Panc1 (cell line): ENCODE results near the gene RBBP5. TPM values are rescaled to one million over a fixed set of nuclear protein-coding genes. Genes with fewer than 3 reads are reported as not detected.

Experiments
- ATAC-seq: fragments of 200-7000 bp; cut with Tn5 transposase; 2 replicates; pipeline ENCODE4 v1.9.1; 2020; ENCODE audit warnings: mild to moderate bottlenecking, moderate library complexity
- BruUV-seq: library from RNA; stranded (reverse); fragments of 400-500 nt; replicated peaks from 2 replicates; lab custom pipeline; 2021; lab: Mats Ljungman, UMichigan
- CTCF ChIA-PET: fragments of 300-600 bp; sonication (Branson Sonifier 250); formaldehyde crosslinking; loops from one replicate; lab custom pipeline; 2022; ENCODE audit warnings: antibody characterized with exemption; lab: Charles Lee
- POLR2A ChIA-PET: fragments of 300-600 bp; sonication (Branson Sonifier 250); formaldehyde crosslinking; loops from one replicate; lab custom pipeline; 2022; ENCODE audit warnings: antibody characterized with exemption; lab: Charles Lee
- DNase-seq: peaks from one replicate; pipeline ENCODE4 v3.0.0-alpha.2; 2010; ENCODE audit warnings: low read depth, low spot score
- H3K27ac ChIP-seq: 2 replicates; pipeline ENCODE4 v1.5.1; 2011; ENCODE audit warnings: mild to moderate bottlenecking, low read length, inconsistent platforms
- H3K27me3 ChIP-seq: fragments of 200-500 bp; sonication (Bioruptor generic); 2 replicates; pipeline ENCODE4 v1.6.0; 2014; ENCODE audit warnings: low read length, inconsistent platforms; ENCODE audit not compliant: control insufficient read depth, insufficient read depth
- H3K36me3 ChIP-seq: fragments of 200-500 bp; sonication (Bioruptor generic); 2 replicates; pipeline ENCODE4 v1.5.1; 2014; ENCODE audit warnings: inconsistent platforms, mild to moderate bottlenecking, low read length, moderate library complexity; ENCODE audit not compliant: control insufficient read depth, insufficient read depth
- H3K4me1 ChIP-seq: 2 replicates; pipeline ENCODE4 v1.5.1; 2011; ENCODE audit warnings: inconsistent platforms, mild to moderate bottlenecking, low read length, moderate library complexity; ENCODE audit not compliant: control insufficient read depth, insufficient read depth
- H3K4me3 ChIP-seq, 2 experiments: 2 replicates each; pipeline ENCODE4 v1.5.1; 2011 to 2012; ENCODE audit warnings: low read depth in 2 of 2, low read length in 2 of 2, mild to moderate bottlenecking in 2 of 2, inconsistent platforms in 1 of 2, moderate library complexity in 1 of 2
- H3K9me3 ChIP-seq: fragments of 200-500 bp; sonication (Bioruptor generic); 2 replicates; pipeline ENCODE4 v1.5.1; 2014; ENCODE audit warnings: low read depth, mild to moderate bottlenecking, inconsistent platforms, low read length, moderate library complexity; ENCODE audit not compliant: control insufficient read depth, insufficient read depth
- POLR2AphosphoS5 ChIP-seq: IDR thresholded peaks from 2 replicates; pipeline ENCODE4 v1.6.1; 2012; ENCODE audit warnings: mild to moderate bottlenecking, low read depth, low read length, moderate library complexity
- SIN3A ChIP-seq: IDR thresholded peaks from 2 replicates; pipeline ENCODE4 v1.6.1; 2012; ENCODE audit warnings: low read depth, mild to moderate bottlenecking, low read length, moderate library complexity, borderline replicate concordance; ENCODE audit not compliant: insufficient read depth
- TCF7L2 ChIP-seq: IDR thresholded peaks from 2 replicates; pipeline ENCODE4 v1.6.1; 2011; ENCODE audit warnings: mild to moderate bottlenecking, low read depth, low read length, inconsistent platforms
- in situ Hi-C: cut with HindIII; loops from 2 replicates; pipeline ENCODE4 v1.10.0; 2016; ENCODE audit warnings: low sequenced_read_pairs, low pct_unique_long_range_greater_than_20kb
- intact Hi-C: fragments of 100-400 bp; cut with micrococcal nuclease; formaldehyde crosslinking; loops from one replicate; pipeline ENCODE4 v1.10.0; 2022; ENCODE audit not compliant: unreplicated experiment
- total RNA-seq: library from RNA; stranded (reverse); gene quantifications from one replicate; pipeline ENCODE4 v1.2.1, GENCODE V29; 2021; ENCODE audit not compliant: unreplicated experiment
- TF ChIP-seq, protein P1 (sequence below), 2 experiments: IDR thresholded peaks; 2 replicates each; pipeline ENCODE4 v1.6.1; 2011 to 2012; ENCODE audit warnings: low read depth in 2 of 2, control low read depth in 1 of 2, low read length in 1 of 2, mild to moderate bottlenecking in 1 of 2, moderate library complexity in 1 of 2; ENCODE audit not compliant: insufficient read depth in 1 of 2
- TF ChIP-seq, protein P2 (sequence below): fragments of 450-650 bp; IDR thresholded peaks from 2 replicates; pipeline ENCODE4 v1.5.1; 2017; ENCODE audit warnings: mild to moderate bottlenecking

The RBBP5 gene
- total RNA-seq, 1 experiment from 2014 or later, result 22.2 TPM

DNA sequence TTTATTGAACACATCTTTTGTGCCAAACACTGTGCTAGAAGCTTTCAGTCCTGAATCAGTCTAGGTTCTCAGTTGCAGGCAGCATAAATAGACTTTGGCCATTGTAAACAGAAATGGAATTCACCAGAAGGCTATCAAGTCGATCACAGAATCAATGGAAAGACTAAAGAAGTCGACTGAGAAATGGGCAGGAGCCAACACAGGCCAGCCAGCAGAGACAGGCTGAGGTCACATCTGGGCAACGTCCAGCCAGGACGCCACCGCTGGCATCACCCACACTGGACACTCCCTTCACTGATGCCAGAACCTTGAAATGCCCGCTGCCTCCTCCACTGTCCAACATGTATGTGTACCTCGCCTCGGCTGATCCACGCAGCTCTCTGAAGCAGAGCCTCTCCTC lies 84.2 kb downstream of the RBBP5 start:
- in situ Hi-C loops, result no loop called here
- ChIA-PET CTCF (no interaction called here), POLR2A (no interaction called here)

More for the DNA sequence above, 84.2 kb downstream of the RBBP5 start:
- Histone ChIP-seq H3K27me3 (no peaks in the 10 kb centered on the region; the same call in none of the 2 replicates), H3K9me3 (no peaks in the 10 kb centered on the region), H3K27ac (no peak overlapping the region), H3K4me3 (no peak overlapping the region), H3K36me3 (no peaks in the 10 kb centered on the region), H3K4me1 (no peaks in the 10 kb centered on the region)
- no TSS peak for BruUV-seq
- DNase-seq, result no peak
- TF ChIP-seq TCF7L2, result no peak
- no peak for TF ChIP-seq POLR2AphosphoS5
- TF ChIP-seq, protein P1, sequence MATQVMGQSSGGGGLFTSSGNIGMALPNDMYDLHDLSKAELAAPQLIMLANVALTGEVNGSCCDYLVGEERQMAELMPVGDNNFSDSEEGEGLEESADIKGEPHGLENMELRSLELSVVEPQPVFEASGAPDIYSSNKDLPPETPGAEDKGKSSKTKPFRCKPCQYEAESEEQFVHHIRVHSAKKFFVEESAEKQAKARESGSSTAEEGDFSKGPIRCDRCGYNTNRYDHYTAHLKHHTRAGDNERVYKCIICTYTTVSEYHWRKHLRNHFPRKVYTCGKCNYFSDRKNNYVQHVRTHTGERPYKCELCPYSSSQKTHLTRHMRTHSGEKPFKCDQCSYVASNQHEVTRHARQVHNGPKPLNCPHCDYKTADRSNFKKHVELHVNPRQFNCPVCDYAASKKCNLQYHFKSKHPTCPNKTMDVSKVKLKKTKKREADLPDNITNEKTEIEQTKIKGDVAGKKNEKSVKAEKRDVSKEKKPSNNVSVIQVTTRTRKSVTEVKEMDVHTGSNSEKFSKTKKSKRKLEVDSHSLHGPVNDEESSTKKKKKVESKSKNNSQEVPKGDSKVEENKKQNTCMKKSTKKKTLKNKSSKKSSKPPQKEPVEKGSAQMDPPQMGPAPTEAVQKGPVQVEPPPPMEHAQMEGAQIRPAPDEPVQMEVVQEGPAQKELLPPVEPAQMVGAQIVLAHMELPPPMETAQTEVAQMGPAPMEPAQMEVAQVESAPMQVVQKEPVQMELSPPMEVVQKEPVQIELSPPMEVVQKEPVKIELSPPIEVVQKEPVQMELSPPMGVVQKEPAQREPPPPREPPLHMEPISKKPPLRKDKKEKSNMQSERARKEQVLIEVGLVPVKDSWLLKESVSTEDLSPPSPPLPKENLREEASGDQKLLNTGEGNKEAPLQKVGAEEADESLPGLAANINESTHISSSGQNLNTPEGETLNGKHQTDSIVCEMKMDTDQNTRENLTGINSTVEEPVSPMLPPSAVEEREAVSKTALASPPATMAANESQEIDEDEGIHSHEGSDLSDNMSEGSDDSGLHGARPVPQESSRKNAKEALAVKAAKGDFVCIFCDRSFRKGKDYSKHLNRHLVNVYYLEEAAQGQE (IDR thresholded peaks at IDR 0.05; ENCODE audit: insufficient read depth in 1 of 2, low read depth in 2 of 2, low read length in 1 of 2), result no peak
- no peak for TF ChIP-seq SIN3A
- TF ChIP-seq, protein P2, sequence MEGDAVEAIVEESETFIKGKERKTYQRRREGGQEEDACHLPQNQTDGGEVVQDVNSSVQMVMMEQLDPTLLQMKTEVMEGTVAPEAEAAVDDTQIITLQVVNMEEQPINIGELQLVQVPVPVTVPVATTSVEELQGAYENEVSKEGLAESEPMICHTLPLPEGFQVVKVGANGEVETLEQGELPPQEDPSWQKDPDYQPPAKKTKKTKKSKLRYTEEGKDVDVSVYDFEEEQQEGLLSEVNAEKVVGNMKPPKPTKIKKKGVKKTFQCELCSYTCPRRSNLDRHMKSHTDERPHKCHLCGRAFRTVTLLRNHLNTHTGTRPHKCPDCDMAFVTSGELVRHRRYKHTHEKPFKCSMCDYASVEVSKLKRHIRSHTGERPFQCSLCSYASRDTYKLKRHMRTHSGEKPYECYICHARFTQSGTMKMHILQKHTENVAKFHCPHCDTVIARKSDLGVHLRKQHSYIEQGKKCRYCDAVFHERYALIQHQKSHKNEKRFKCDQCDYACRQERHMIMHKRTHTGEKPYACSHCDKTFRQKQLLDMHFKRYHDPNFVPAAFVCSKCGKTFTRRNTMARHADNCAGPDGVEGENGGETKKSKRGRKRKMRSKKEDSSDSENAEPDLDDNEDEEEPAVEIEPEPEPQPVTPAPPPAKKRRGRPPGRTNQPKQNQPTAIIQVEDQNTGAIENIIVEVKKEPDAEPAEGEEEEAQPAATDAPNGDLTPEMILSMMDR, result no peak
- intact Hi-C loops, result no loop called here
- no peak for ATAC-seq

Other genes with a start within 250 kb of the RBBP5 start
- gene CNTN2, start 78.8 kb downstream of the RBBP5 start, total RNA-seq, result not detected
- 4.0 TPM for gene TMEM81, start 37.5 kb downstream of the RBBP5 start, total RNA-seq
- 11.3 TPM for gene DSTYK, start 89.7 kb upstream of the RBBP5 start, total RNA-seq
- 3.1 TPM for gene TMCC2, start 106.0 kb upstream of the RBBP5 start, total RNA-seq
- 17.4 TPM for gene NUAK2, start 199.8 kb upstream of the RBBP5 start, total RNA-seq
- 0.31 TPM for gene KLHDC8A, start 234.9 kb upstream of the RBBP5 start, total RNA-seq